K562 (cell line): ENCODE data around the gene MS4A2. TPM values are rescaled to one million over a fixed set of nuclear protein-coding genes. Genes with fewer than 3 reads are reported as not detected.

Experiments used
- ARID1B ChIP-seq: fragments of 450-650 bp; IDR thresholded peaks from 2 replicates; pipeline ENCODE4 v1.6.1; 2016; ENCODE audit warnings: antibody characterized with exemption, mild to moderate bottlenecking, inconsistent platforms
- CEBPB ChIP-seq: fragments of 450-650 bp; IDR thresholded peaks from 2 replicates; pipeline ENCODE4 v1.6.1; 2016; ENCODE audit warnings: missing genetic modification characterization, missing compliant biosample characterization
- KDM1A ChIP-seq, 2 experiments: fragments of 450-650 bp; IDR thresholded peaks; 2 replicates each; pipeline ENCODE4 v1.6.1; 2016; ENCODE audit warnings: mild to moderate bottlenecking in 2 of 2
- L3MBTL2 ChIP-seq: fragments of 450-650 bp; IDR thresholded peaks from 2 replicates; pipeline ENCODE4 v1.6.1; 2016; ENCODE audit warnings: mild to moderate bottlenecking, moderate library complexity
- MAFK ChIP-seq: IDR thresholded peaks from 2 replicates; pipeline ENCODE4 v1.6.1; 2011; ENCODE audit warnings: low read length, improper control_type of control experiment
- MTA2 ChIP-seq: fragments of 450-650 bp; IDR thresholded peaks from 2 replicates; pipeline ENCODE4 v1.6.1; 2016; ENCODE audit warnings: low read depth
- POLR2B ChIP-seq: fragments of 450-650 bp; IDR thresholded peaks from 2 replicates; pipeline ENCODE4 v1.6.1; 2018; ENCODE audit warnings: low read depth; ENCODE audit not compliant: partially characterized antibody
- PYGO2 ChIP-seq: fragments of 450-650 bp; IDR thresholded peaks from 2 replicates; pipeline ENCODE4 v1.6.1; 2016; ENCODE audit warnings: mild to moderate bottlenecking, missing genetic modification characterization, moderate library complexity, missing compliant biosample characterization
- SMARCE1 ChIP-seq: fragments of 450-650 bp; IDR thresholded peaks from 2 replicates; pipeline ENCODE4 v1.7.1; 2016; ENCODE audit warnings: mild to moderate bottlenecking
- SOX6 ChIP-seq: fragments of 450-650 bp; IDR thresholded peaks from 2 replicates; pipeline ENCODE4 v1.6.1; 2014; ENCODE audit warnings: mild to moderate bottlenecking
- STAT5A ChIP-seq: IDR thresholded peaks from 2 replicates; pipeline ENCODE4 v1.6.1; 2012; ENCODE audit warnings: low read length, inconsistent platforms, borderline replicate concordance
- TAF9B ChIP-seq: fragments of 450-650 bp; IDR thresholded peaks from 2 replicates; pipeline ENCODE4 v1.6.1; 2018; ENCODE audit warnings: mild to moderate bottlenecking; ENCODE audit not compliant: partially characterized antibody
- TAL1 ChIP-seq: fragments of 450-650 bp; IDR thresholded peaks from 2 replicates; pipeline ENCODE4 v1.6.1; 2016; ENCODE audit warnings: mild to moderate bottlenecking
- TCF3 ChIP-seq: sonication (generic); formaldehyde crosslinking; IDR thresholded peaks from 2 replicates; pipeline ENCODE4 v1.4.0; 2020; ENCODE audit warnings: mild to moderate bottlenecking, missing genetic modification reagents
- ZNF280A ChIP-seq: fragments of 450-650 bp; IDR thresholded peaks from 2 replicates; pipeline ENCODE4 v1.6.1; 2018; ENCODE audit warnings: mild to moderate bottlenecking, low read depth; ENCODE audit not compliant: partially characterized antibody
- ZNF592 ChIP-seq: fragments of 450-650 bp; IDR thresholded peaks from 2 replicates; pipeline ENCODE4 v1.6.1; 2017; ENCODE audit warnings: antibody characterized with exemption, mild to moderate bottlenecking
- polyA plus RNA-seq, 8 experiments: library from polyadenylated mRNA; depleted of rRNA in 4 of 8; stranded (reverse) in 5 of 8; unstranded in 3 of 8; fragments of >200 nt; fragmentation: Nextera tagmentation in 2 of 8; fragmentation: Illumina TruSeq in 1 of 8; extraction: Ambion mirVana in 2 of 8; extraction: Trizol in 1 of 8; gene quantifications; 2 replicates each; pipeline versions ENCODE4 v1.2.1 to v1.2.3, GENCODE V29; 2011 to 2014; ENCODE audit warnings: inconsistent platforms in 1 of 8, missing spikeins in 1 of 8
- total RNA-seq, 7 experiments: library from RNA; depleted of rRNA in 6 of 7; stranded (reverse); fragments of >200 nt in 6 of 7; fragmentation: Illumina TruSeq in 2 of 7; extraction: Trizol in 2 of 7; gene quantifications; 2 replicates each; pipeline versions ENCODE4 v1.2.1 to v1.2.3, GENCODE V29; 2011 to 2021; ENCODE audit warnings: low replicate concordance in 1 of 7
- TF ChIP-seq, protein P1 (sequence below): fragments of 450-650 bp; IDR thresholded peaks from 2 replicates; pipeline ENCODE4 v1.6.1; 2018; ENCODE audit not compliant: partially characterized antibody
- TF ChIP-seq, protein P2 (sequence below): sonication (generic); formaldehyde crosslinking; IDR thresholded peaks from 2 replicates; pipeline ENCODE4 v1.9.0; 2022; ENCODE audit warnings: mild to moderate bottlenecking, missing genetic modification reagents
- TF ChIP-seq, protein P3 (sequence below): IDR thresholded peaks from 2 replicates; pipeline ENCODE4 v1.6.1; 2014; ENCODE audit warnings: antibody characterized with exemption

MS4A2 gene
- total and polyA plus RNA-seq, 9 of the 15 experiments (the other 6 are each of a cell fraction or from before 2014, with no cell fraction given): 0.06 to 5.7 (median 0.86) TPM

GRCh38 chr11:60085909-60086308 is 2.6 kb upstream of the MS4A2 start (continued):
- TF ChIP-seq POLR2B (no peak), SMARCE1 (peak; percentile 28; the same call in 1 of the 2 replicates), ZNF592 (peak; percentile 52; the same call in 1 of the 2 replicates), TAF9B (peak; percentile 31), L3MBTL2 (peak; percentile 56; the same call in 1 of the 2 replicates), TCF3 (CRISPR knock-in tag) (peak; percentile 75), MTA2 (peak; percentile 48; the same call in 1 of the 2 replicates), TAL1 (peak; percentile 75), ARID1B (peak; percentile 88), CEBPB (peak; percentile 65), PYGO2 (tag) (no peak), MAFK (no peak), ZNF280A (no peak), SOX6 (peak; percentile 73), STAT5A (peak; percentile 39; the same call in 1 of the 2 replicates), KDM1A (IDR thresholded peaks at IDR 0.05) (peak in 1 of 2 experiments; percentile 32; a peak in 1 of 4 replicates)
- TF ChIP-seq, protein P1, sequence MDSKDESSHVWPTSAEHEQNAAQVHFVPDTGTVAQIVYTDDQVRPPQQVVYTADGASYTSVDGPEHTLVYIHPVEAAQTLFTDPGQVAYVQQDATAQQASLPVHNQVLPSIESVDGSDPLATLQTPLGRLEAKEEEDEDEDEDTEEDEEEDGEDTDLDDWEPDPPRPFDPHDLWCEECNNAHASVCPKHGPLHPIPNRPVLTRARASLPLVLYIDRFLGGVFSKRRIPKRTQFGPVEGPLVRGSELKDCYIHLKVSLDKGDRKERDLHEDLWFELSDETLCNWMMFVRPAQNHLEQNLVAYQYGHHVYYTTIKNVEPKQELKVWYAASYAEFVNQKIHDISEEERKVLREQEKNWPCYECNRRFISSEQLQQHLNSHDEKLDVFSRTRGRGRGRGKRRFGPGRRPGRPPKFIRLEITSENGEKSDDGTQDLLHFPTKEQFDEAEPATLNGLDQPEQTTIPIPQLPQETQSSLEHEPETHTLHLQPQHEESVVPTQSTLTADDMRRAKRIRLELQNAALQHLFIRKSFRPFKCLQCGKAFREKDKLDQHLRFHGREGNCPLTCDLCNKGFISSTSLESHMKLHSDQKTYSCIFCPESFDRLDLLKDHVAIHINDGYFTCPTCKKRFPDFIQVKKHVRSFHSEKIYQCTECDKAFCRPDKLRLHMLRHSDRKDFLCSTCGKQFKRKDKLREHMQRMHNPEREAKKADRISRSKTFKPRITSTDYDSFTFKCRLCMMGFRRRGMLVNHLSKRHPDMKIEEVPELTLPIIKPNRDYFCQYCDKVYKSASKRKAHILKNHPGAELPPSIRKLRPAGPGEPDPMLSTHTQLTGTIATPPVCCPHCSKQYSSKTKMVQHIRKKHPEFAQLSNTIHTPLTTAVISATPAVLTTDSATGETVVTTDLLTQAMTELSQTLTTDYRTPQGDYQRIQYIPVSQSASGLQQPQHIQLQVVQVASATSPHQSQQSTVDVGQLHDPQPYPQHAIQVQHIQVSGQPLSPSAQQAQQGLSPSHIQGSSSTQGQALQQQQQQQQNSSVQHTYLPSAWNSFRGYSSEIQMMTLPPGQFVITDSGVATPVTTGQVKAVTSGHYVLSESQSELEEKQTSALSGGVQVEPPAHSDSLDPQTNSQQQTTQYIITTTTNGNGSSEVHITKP: peak; percentile 19
- TF ChIP-seq, protein P2, sequence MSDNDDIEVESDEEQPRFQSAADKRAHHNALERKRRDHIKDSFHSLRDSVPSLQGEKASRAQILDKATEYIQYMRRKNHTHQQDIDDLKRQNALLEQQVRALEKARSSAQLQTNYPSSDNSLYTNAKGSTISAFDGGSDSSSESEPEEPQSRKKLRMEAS (CRISPR knock-in tag): no peak
- TF ChIP-seq, protein P3, sequence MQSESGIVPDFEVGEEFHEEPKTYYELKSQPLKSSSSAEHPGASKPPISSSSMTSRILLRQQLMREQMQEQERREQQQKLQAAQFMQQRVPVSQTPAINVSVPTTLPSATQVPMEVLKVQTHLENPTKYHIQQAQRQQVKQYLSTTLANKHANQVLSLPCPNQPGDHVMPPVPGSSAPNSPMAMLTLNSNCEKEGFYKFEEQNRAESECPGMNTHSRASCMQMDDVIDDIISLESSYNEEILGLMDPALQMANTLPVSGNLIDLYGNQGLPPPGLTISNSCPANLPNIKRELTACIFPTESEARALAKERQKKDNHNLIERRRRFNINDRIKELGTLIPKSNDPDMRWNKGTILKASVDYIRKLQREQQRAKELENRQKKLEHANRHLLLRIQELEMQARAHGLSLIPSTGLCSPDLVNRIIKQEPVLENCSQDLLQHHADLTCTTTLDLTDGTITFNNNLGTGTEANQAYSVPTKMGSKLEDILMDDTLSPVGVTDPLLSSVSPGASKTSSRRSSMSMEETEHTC: 0 out of 2 replicates have a peak, but pooled peaks have one; percentile 24
